ENCODE measurements around the gene MAPK8.

MAPK8 gene

GRCh38 chr10:48292616-48293015 lies 13.9 kb upstream of the MAPK8 start:
- no peak for DNase-seq (ENCODE audit: extremely low read depth, insufficient read length)
- Histone ChIP-seq H3K4me3 (replicated peaks; ENCODE audit: low read depth, low read length) (no peak overlapping the region), H3K36me3 (ENCODE audit: control insufficient read depth, insufficient read depth, low read length) (no peaks in the 10 kb centered on the region), H3K27me3 (replicated peaks; ENCODE audit: control insufficient read depth, insufficient read depth, low read length) (no peaks in the 10 kb centered on the region)
- TF ChIP-seq CTCF (IDR thresholded peaks at IDR 0.05; ENCODE audit: insufficient read depth, low read length, poor library complexity, severe bottlenecking): no peak

GRCh38 chr10:48294431-48294830 lies 12.0 kb upstream of the MAPK8 start:
- TF ChIP-seq CTCF (IDR thresholded peaks at IDR 0.05; ENCODE audit: insufficient read depth, low read length, poor library complexity, severe bottlenecking): no peak
- no peak overlapping the region for H3K4me3 ChIP-seq (replicated peaks; ENCODE audit: low read depth, low read length)
- no peaks in the 10 kb centered on the region for H3K36me3 ChIP-seq (ENCODE audit: control insufficient read depth, insufficient read depth, low read length)
- H3K27me3 ChIP-seq (replicated peaks; ENCODE audit: control insufficient read depth, insufficient read depth, low read length): no peaks in the 10 kb centered on the region
- no peak for DNase-seq (ENCODE audit: extremely low read depth, insufficient read length)

GRCh38 chr10:48296576-48297098 lies 9.8 kb upstream of the MAPK8 start:
- TF ChIP-seq CTCF (IDR thresholded peaks at IDR 0.05; ENCODE audit: insufficient read depth, low read length, poor library complexity, severe bottlenecking): no peak
- no peak for DNase-seq (ENCODE audit: extremely low read depth, insufficient read length)
- no peaks in the 10 kb centered on the region for H3K27me3 ChIP-seq (replicated peaks; ENCODE audit: control insufficient read depth, insufficient read depth, low read length)

GRCh38 chr10:48299066-48299465 lies 7.4 kb upstream of the MAPK8 start:
- Histone ChIP-seq H3K27me3 (replicated peaks; ENCODE audit: control insufficient read depth, insufficient read depth, low read length) (no peaks in the 10 kb centered on the region), H3K36me3 (ENCODE audit: control insufficient read depth, insufficient read depth, low read length) (no peaks in the 10 kb centered on the region), H3K4me3 (replicated peaks; ENCODE audit: low read depth, low read length) (no peak overlapping the region)
- DNase-seq (ENCODE audit: extremely low read depth, insufficient read length): no peak
- no peak for TF ChIP-seq CTCF (IDR thresholded peaks at IDR 0.05; ENCODE audit: insufficient read depth, low read length, poor library complexity, severe bottlenecking)

More at GRCh38 chr10:48296576-48297098, 9.8 kb upstream of the MAPK8 start:
- H3K36me3 ChIP-seq (ENCODE audit: control insufficient read depth, insufficient read depth, low read length): no peaks in the 10 kb centered on the region
- no peak overlapping the region for H3K4me3 ChIP-seq (replicated peaks; ENCODE audit: low read depth, low read length)

- H3K27me3 ChIP-seq (replicated peaks; ENCODE audit: control insufficient read depth, insufficient read depth, low read length): no peaks in the 10 kb centered on the region
- H3K4me3 ChIP-seq (replicated peaks; ENCODE audit: low read depth, low read length): no peak overlapping the region
- H3K36me3 ChIP-seq (ENCODE audit: control insufficient read depth, insufficient read depth, low read length): no peaks in the 10 kb centered on the region
- DNase-seq (ENCODE audit: extremely low read depth, insufficient read length): no peak
- TF ChIP-seq CTCF (IDR thresholded peaks at IDR 0.05; ENCODE audit: insufficient read depth, low read length, poor library complexity, severe bottlenecking): no peak
Measured at GRCh38 chr10:48299692-48300091, 6.8 kb upstream of the MAPK8 start.

- no peak overlapping the region for H3K4me3 ChIP-seq (replicated peaks; ENCODE audit: low read depth, low read length)
- no peaks in the 10 kb centered on the region for H3K27me3 ChIP-seq (replicated peaks; ENCODE audit: control insufficient read depth, insufficient read depth, low read length)
- no peaks in the 10 kb centered on the region for H3K36me3 ChIP-seq (ENCODE audit: control insufficient read depth, insufficient read depth, low read length)
- no peak for TF ChIP-seq CTCF (IDR thresholded peaks at IDR 0.05; ENCODE audit: insufficient read depth, low read length, poor library complexity, severe bottlenecking)
- no peak for DNase-seq (ENCODE audit: extremely low read depth, insufficient read length)
Measured at GRCh38 chr10:48300556-48300955, 5.9 kb upstream of the MAPK8 start.
